Measurements from ENCODE around the gene LMO3. TPM values are rescaled to one million over a fixed set of nuclear protein-coding genes. Genes with fewer than 3 reads are reported as not detected.
A peak's percentile ranks its signal among the peaks of the same experiment; 100 is the strongest.

The LMO3 gene
- total RNA-seq, 1 experiment from 2014 or later = 8.2 TPM

DNA sequence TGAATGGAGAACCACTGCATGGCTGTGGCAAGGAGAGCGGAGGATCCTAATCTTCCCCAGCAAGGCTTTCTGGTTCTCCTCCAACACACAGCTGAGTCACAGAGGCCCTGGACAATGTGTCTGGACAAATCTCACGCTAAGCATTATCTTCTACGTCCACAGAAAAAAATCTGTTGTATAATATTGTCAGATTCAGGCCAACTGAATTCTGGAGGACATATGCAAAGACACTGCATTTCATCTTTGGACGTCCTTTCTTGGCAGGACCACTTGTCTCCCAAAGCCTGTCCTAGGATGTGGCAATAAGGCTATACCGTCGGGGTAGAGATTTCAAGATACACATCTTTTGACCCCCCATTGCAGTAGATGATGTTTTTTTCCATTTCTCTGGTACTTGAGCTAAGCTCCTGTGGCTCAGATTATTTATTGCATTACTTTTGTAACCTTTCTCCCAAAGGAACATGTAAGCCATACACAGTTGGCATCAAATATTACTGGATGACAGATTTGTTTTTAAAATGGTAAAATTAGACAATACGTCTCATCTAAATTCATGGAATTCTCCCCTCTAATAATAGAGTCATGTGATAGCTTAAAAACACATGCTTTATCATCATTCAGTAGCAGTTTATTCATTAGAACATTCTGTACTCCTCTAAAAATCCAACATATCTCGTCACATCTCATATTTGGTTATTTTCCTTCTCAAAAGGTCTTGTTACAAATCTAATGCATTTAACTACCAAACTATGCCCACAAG lies 19.4 kb downstream of the LMO3 start:
- H3K27me3 ChIP-seq = no peaks in the 10 kb centered on the region

DNA sequence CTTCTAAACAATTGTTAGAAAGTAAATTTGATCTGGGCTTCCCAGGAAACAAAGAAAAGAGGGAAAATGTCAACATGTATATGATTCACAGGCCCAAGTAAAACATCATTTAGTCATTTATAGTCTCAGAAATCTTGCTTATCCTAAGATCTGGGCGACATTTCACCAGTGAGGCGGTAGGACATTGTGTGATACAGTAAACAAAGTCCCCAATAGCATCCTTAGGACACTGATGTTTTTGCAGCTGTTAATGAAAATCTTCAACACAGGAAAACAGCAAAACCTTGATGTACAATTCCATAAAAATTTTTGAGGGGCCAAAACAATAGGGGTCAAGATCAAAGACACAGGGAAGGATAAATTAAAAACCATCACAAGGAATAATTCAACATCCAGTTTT lies 20.2 kb downstream of the LMO3 start:
- H3K4me1 ChIP-seq = peaks cover 10% of the 10 kb centered on the region
- DNase-seq = no peak
- H3K36me3 ChIP-seq = no peaks in the 10 kb centered on the region
- H3K27ac ChIP-seq = no peak overlapping the region
- no peak overlapping the region for H3K4me3 ChIP-seq
- no peaks in the 10 kb centered on the region for H3K27me3 ChIP-seq
- no peaks in the 10 kb centered on the region for H3K9me3 ChIP-seq (replicated peaks)

More for the DNA sequence above, 19.4 kb downstream of the LMO3 start:
- Histone ChIP-seq H3K27ac (no peak overlapping the region), H3K36me3 (no peaks in the 10 kb centered on the region), H3K4me3 (no peak overlapping the region), H3K4me1 (peaks cover 10% of the 10 kb centered on the region), H3K9me3 (replicated peaks) (no peaks in the 10 kb centered on the region)
- no peak for DNase-seq

GRCh38 chr12:16583969-16584745 lies 21.8 kb downstream of the LMO3 start:
- H3K27me3 ChIP-seq = no peaks in the 10 kb centered on the region
- peaks cover 10% of the 10 kb centered on the region for H3K4me1 ChIP-seq
- no peak overlapping the region; the same call in 1 of the 2 replicates for H3K27ac ChIP-seq
- no peaks in the 10 kb centered on the region for H3K36me3 ChIP-seq
- no peak overlapping the region for H3K4me3 ChIP-seq
- H3K9me3 ChIP-seq (replicated peaks) = no peaks in the 10 kb centered on the region
- peak in 1 of 2 experiments; percentile 7 for DNase-seq

GRCh38 chr12:16581416-16581815 lies 24.5 kb downstream of the LMO3 start:
- no peaks in the 10 kb centered on the region for H3K9me3 ChIP-seq (replicated peaks)
- no peaks in the 10 kb centered on the region for H3K27me3 ChIP-seq
- no peaks in the 10 kb centered on the region for H3K36me3 ChIP-seq
- DNase-seq = no peak
- H3K27ac ChIP-seq = no peak overlapping the region
- no peak overlapping the region for H3K4me3 ChIP-seq
- H3K4me1 ChIP-seq = peaks cover 10% of the 10 kb centered on the region

GRCh38 chr12:16579041-16579440 lies 26.9 kb downstream of the LMO3 start:
- no peak for DNase-seq
- Histone ChIP-seq H3K4me3 (no peak overlapping the region), H3K27me3 (no peaks in the 10 kb centered on the region), H3K9me3 (replicated peaks) (no peaks in the 10 kb centered on the region), H3K36me3 (no peaks in the 10 kb centered on the region), H3K4me1 (peaks cover 6% of the 10 kb centered on the region), H3K27ac (no peak overlapping the region)

- no peaks in the 10 kb centered on the region for H3K4me1 ChIP-seq
- DNase-seq = peak in 1 of 2 experiments; percentile 4
- no peak overlapping the region for H3K4me3 ChIP-seq
Measured at GRCh38 chr12:16573398-16574077, 32.4 kb downstream of the LMO3 start.

DNA sequence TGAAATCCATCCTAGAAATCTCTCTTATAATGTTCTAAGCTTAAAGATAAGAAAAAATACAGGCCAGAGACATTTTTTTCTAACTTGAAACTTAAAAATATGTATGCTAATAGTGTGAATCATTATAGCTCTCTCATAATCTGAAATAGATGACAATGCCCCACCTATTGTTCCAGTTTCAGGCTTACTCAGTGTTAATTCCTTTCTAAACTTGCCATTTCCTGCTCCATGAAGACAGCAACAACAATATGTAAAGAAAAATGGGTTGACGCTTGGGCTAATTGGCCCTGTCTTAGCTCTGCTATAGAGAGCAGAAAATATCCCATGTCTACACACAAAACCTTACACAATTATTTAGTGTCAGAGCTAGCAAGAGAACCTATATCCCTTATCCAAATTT lies 37.1 kb downstream of the LMO3 start:
- no peak for DNase-seq
- no peak overlapping the region for H3K27ac ChIP-seq
- no peaks in the 10 kb centered on the region for H3K36me3 ChIP-seq
- H3K4me1 ChIP-seq = no peaks in the 10 kb centered on the region
- no peaks in the 10 kb centered on the region for H3K27me3 ChIP-seq
- H3K9me3 ChIP-seq (replicated peaks) = no peaks in the 10 kb centered on the region
- no peak overlapping the region for H3K4me3 ChIP-seq

More at GRCh38 chr12:16573398-16574077, 32.4 kb downstream of the LMO3 start:
- no peak overlapping the region for H3K27ac ChIP-seq
- H3K27me3 ChIP-seq = no peaks in the 10 kb centered on the region
- H3K9me3 ChIP-seq (replicated peaks) = no peaks in the 10 kb centered on the region
- no peaks in the 10 kb centered on the region for H3K36me3 ChIP-seq

DNA sequence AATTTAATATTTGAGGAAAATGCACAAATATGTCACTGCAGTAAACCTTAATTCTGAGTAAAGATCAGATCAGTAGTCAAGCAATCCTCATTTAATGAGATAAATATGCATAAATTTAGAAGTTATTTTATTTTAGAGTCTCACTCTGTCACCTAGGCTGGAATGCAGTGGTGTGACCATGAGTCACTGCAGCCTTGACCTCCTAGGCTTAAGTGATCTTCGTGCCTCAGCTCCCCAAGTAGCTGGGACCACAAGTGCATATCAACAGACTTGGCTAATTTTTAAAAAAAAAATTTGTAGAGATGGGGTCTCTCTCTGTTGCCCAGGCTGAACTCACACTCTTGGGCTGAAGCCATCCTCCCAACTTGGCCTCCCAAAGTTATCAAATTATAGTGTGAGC lies 41.3 kb downstream of the LMO3 start:
- DNase-seq = no peak
- no peaks in the 10 kb centered on the region for H3K27me3 ChIP-seq
- no peak overlapping the region for H3K4me3 ChIP-seq
- no peak overlapping the region for H3K27ac ChIP-seq
- no peaks in the 10 kb centered on the region for H3K4me1 ChIP-seq
- no peaks in the 10 kb centered on the region for H3K9me3 ChIP-seq (replicated peaks)
- H3K36me3 ChIP-seq = no peaks in the 10 kb centered on the region

DNA sequence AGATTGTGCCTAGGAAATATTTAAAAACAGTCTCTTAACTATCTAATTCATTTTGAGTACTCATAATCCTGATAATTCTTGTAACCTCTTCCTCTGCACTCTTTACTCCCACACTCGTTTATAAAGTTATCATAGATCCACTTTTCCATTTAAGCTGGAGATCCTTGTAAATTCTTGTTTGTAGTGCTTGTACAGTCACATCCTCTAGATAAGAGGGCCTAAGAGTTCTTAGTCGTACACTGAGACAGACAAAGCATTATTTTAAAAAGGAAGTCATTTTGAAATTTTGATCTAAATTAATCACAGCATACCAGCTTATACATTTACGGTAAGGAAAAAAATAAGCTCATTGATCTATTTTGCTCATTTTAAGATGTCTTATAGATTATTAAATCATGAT lies 42.5 kb downstream of the LMO3 start:
- DNase-seq = no peak
- Histone ChIP-seq H3K27me3 (no peaks in the 10 kb centered on the region), H3K9me3 (replicated peaks) (no peaks in the 10 kb centered on the region), H3K27ac (no peak overlapping the region), H3K4me3 (no peak overlapping the region), H3K36me3 (no peaks in the 10 kb centered on the region), H3K4me1 (no peaks in the 10 kb centered on the region)

DNA sequence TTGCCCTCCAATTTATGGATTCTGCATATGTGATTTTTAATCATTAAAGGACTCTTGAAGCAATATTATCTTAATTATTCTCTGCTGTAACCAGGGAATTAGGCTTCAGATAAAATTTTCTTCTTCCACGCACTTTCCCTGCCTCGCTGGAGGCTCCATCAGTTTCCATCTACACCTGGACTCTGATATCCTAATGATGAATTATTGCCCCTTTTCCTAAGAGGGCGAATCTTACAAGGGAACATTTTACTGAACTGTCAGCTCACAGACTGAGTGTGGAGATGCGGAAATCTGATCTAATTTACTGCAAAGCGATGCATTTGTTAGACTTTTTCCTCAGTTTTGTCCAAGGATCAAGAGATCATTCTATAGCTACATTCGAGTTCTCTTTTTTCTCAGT lies 43.0 kb downstream of the LMO3 start:
- no peak overlapping the region for H3K4me3 ChIP-seq
- H3K27me3 ChIP-seq = no peaks in the 10 kb centered on the region
- no peak for DNase-seq
- H3K36me3 ChIP-seq = no peaks in the 10 kb centered on the region
- no peaks in the 10 kb centered on the region for H3K4me1 ChIP-seq
- H3K27ac ChIP-seq = no peak overlapping the region
- H3K9me3 ChIP-seq (replicated peaks) = no peaks in the 10 kb centered on the region

GRCh38 chr12:16562435-16562834 lies 43.5 kb downstream of the LMO3 start:
- Histone ChIP-seq H3K27ac (no peak overlapping the region), H3K4me3 (no peak overlapping the region), H3K36me3 (no peaks in the 10 kb centered on the region), H3K9me3 (replicated peaks) (no peaks in the 10 kb centered on the region), H3K4me1 (no peaks in the 10 kb centered on the region), H3K27me3 (no peaks in the 10 kb centered on the region)
- DNase-seq = no peak

- no peak overlapping the region for H3K27ac ChIP-seq
- no peak for DNase-seq
- H3K36me3 ChIP-seq = no peaks in the 10 kb centered on the region
- no peak overlapping the region for H3K4me3 ChIP-seq
- no peaks in the 10 kb centered on the region for H3K27me3 ChIP-seq
- H3K4me1 ChIP-seq = no peaks in the 10 kb centered on the region
- H3K9me3 ChIP-seq (replicated peaks) = no peaks in the 10 kb centered on the region
Measured at GRCh38 chr12:16560273-16560672, 45.7 kb downstream of the LMO3 start.

DNA sequence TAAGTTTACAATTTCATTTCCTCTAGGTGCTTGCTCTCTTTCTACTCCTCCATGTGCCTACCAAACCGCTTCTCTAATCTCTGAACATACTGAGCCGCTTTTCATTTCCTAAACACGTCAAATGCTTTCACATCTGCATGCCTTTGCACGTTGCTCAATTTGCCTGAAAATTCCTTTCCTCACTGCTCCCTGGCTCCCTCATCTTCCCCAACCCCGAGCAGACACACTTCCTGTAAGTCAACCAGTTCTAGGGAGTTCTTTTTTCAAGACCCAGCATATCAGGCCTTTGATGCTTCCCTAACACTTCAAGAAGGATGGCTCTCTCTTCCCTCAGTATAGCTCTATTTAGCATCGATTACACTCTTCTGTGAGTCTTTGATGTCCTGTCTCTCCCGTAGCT lies 50.3 kb downstream of the LMO3 start:
- H3K36me3 ChIP-seq = no peaks in the 10 kb centered on the region
- H3K27ac ChIP-seq = no peak overlapping the region
- H3K27me3 ChIP-seq = no peaks in the 10 kb centered on the region
- H3K4me3 ChIP-seq = no peak overlapping the region
- DNase-seq = no peak
- no peaks in the 10 kb centered on the region for H3K9me3 ChIP-seq (replicated peaks)
- H3K4me1 ChIP-seq = peaks cover 18% of the 10 kb centered on the region

- Histone ChIP-seq H3K9me3 (replicated peaks) (no peaks in the 10 kb centered on the region), H3K4me3 (no peak overlapping the region), H3K27ac (0 out of 2 replicates have a peak overlapping the region, but pooled peaks have one; percentile 16), H3K4me1 (peaks cover 18% of the 10 kb centered on the region), H3K27me3 (no peaks in the 10 kb centered on the region), H3K36me3 (no peaks in the 10 kb centered on the region)
- DNase-seq = no peak
Measured at GRCh38 chr12:16553457-16553856, 52.5 kb downstream of the LMO3 start.

DNA sequence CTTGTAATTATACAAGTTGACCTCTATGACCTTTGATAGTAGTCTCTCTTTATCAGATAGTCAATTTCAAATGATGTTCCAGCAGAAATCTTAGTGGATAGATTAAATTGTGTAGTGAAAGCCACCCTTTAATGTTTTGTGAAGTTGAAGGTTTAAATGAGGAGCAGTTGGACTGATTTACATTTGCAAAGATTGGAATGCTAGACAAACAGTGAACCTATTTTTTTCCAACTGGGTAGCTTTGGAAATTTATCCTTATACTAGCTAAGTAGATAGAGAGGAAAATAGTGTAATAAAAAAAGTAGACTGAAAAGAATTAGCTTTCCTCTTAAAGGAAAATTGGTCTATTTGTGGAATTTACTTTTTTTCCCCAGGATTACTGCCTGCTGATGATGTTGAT lies 53.7 kb downstream of the LMO3 start:
- Histone ChIP-seq H3K4me3 (no peak overlapping the region), H3K36me3 (no peaks in the 10 kb centered on the region), H3K4me1 (peaks cover 18% of the 10 kb centered on the region), H3K27me3 (no peaks in the 10 kb centered on the region), H3K27ac (no peak overlapping the region), H3K9me3 (replicated peaks) (no peaks in the 10 kb centered on the region)
- no peak for DNase-seq
